ENCODE data around the gene PTPRM.

PTPRM gene

DNA sequence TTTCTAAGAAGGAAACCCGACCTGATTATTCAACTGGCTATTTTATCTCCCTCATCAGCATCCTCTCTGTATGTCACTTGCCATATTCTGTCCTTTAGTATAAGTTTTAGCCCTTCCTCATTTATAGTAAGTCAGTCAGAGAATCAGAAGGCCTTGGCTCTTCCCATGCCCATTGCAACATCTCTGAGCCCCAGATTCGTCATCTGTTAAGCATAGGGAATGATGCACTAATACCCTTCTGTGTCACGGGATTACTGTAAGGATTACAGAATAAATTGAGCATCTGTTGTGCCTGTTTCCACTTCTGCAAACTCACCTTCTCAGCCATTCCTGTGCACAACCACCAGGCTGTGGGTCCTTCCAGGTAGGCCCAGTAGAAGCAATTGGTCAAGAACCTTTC lies 784.0 kb downstream of the PTPRM start:
- no peak overlapping the region for H3K4me3 ChIP-seq (ENCODE audit: low read length)
- TF ChIP-seq, protein P1, sequence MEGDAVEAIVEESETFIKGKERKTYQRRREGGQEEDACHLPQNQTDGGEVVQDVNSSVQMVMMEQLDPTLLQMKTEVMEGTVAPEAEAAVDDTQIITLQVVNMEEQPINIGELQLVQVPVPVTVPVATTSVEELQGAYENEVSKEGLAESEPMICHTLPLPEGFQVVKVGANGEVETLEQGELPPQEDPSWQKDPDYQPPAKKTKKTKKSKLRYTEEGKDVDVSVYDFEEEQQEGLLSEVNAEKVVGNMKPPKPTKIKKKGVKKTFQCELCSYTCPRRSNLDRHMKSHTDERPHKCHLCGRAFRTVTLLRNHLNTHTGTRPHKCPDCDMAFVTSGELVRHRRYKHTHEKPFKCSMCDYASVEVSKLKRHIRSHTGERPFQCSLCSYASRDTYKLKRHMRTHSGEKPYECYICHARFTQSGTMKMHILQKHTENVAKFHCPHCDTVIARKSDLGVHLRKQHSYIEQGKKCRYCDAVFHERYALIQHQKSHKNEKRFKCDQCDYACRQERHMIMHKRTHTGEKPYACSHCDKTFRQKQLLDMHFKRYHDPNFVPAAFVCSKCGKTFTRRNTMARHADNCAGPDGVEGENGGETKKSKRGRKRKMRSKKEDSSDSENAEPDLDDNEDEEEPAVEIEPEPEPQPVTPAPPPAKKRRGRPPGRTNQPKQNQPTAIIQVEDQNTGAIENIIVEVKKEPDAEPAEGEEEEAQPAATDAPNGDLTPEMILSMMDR (conservative IDR thresholded peaks at IDR 0.05; ENCODE audit: low read depth, low read length): no peak
- no peak for DNase-seq (ENCODE audit: low read depth)

DNA sequence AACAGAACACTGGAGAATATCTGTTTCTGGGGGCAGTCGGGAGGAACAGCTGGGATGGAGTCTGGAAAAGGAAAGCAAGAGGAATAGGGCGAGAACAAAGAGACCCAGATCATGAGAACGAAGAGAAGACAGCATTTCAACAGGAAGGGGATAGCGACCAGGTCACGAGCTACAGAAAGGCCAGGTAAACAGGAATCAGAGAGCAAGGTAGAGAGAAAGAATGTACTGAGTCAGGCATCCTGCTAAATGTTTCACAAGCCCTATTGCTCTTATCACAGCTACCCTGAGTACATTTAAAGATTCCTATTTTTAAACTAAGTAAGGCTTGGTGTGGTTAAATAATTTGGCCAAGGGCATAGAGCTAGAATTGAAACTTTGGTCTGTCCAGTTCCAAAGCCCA lies 787.2 kb downstream of the PTPRM start:
- no peak overlapping the region for H3K4me3 ChIP-seq (ENCODE audit: low read length)
- no peak for DNase-seq (ENCODE audit: low read depth)
- TF ChIP-seq, protein P1 (conservative IDR thresholded peaks at IDR 0.05; ENCODE audit: low read depth, low read length): no peak

DNA sequence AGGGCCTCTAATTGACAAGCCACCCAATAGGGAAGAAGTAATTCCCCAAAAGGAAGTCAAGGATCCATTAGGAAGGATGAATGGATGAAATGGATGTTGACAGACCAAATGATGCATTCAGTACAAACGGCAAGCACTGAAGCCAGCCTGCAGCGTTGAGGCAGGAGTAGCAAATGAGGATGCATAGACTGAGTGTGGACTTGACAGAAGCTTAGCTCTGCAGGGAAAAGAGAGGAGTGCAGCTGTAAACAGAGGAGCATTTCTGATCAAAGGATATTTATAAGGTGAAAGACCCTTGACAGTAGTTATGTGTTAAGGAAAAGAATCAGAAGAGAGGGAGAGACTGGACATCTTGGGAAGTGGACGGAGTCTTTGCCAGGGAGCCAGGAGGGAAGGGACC lies 788.9 kb downstream of the PTPRM start:
- no peak for DNase-seq (ENCODE audit: low read depth)
- no peak overlapping the region for H3K4me3 ChIP-seq (ENCODE audit: low read length)
- TF ChIP-seq, protein P1 (conservative IDR thresholded peaks at IDR 0.05; ENCODE audit: low read depth, low read length): no peak

DNA sequence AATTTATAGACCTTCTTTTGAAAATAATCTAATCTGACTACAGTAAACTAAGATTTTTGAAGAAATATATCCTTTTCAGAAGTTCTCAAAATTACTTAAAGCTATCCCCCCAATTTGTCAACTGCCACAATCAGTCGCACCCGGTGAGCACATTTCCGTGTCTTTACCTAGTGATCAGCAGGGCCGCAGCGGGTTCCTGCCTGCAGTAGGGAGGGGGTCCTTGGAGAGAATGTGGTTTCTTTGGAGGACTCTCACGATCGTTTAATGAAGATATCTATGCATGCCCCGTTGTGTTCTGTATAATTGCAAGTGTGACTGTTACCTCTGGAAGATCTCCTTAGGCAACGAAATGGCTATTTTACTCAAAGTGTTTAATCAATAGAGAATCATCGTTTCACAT lies 790.2 kb downstream of the PTPRM start:
- no peak overlapping the region for H3K4me3 ChIP-seq (ENCODE audit: low read length)
- TF ChIP-seq, protein P1 (conservative IDR thresholded peaks at IDR 0.05; ENCODE audit: low read depth, low read length): no peak
- no peak for DNase-seq (ENCODE audit: low read depth)

DNA sequence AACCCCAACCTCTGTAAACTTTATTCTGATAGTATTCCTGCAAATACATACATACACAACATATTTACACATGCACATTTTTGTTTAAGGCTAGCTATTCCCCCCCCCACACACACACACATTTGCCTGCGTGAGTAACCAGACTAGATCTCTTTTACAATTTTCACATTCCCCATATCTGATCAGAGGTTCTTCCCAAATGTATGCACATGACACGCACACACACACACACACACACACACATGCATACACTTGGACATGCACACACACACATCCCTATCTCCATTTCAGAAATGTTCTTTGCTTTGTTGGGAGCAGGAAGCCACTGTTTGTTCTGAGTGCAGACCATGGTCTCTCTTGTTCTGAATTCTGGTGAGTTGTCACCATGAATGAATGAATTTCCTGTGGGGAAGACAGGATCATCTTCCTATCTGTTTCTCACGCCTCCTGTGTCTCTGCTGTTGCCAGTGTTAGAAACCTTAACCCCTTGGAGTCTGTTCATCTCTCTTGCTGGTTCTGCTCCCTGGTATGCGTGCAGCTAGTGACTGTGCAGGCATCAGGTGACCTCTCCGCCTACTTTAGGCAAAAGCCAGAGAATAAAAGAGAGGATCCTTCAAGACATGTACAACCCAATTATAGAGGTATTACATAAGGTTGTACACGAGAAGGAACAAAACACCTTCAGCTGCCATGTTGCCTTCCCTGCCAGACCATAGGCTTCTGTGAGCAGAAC lies 791.1 kb downstream of the PTPRM start:
- TF ChIP-seq, protein P1 (conservative IDR thresholded peaks at IDR 0.05; ENCODE audit: low read depth, low read length): no peak
- no peak overlapping the region for H3K4me3 ChIP-seq (ENCODE audit: low read length)
- DNase-seq (ENCODE audit: low read depth): no peak

DNA sequence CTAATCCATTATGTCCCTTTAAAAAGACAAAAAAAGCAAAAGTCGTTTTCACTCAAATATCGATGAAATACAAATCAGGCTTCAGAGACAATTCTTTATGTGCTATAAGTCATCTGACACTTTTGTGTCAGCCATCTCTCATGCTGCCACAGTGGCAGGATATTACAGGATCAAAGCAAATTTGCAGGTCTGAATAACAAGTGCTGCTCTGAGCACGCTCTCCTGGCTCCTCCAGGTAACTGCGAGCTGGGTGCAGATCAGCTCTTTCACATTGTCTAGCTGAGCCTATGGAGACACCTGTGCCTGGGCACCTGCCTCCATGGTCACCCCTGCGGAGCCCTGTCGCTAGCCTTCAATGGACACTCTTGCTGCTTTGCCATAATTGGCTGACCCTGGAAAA lies 792.0 kb downstream of the PTPRM start:
- TF ChIP-seq, protein P1 (conservative IDR thresholded peaks at IDR 0.05; ENCODE audit: low read depth, low read length): no peak
- no peak for DNase-seq (ENCODE audit: low read depth)
- no peak overlapping the region for H3K4me3 ChIP-seq (ENCODE audit: low read length)

DNA sequence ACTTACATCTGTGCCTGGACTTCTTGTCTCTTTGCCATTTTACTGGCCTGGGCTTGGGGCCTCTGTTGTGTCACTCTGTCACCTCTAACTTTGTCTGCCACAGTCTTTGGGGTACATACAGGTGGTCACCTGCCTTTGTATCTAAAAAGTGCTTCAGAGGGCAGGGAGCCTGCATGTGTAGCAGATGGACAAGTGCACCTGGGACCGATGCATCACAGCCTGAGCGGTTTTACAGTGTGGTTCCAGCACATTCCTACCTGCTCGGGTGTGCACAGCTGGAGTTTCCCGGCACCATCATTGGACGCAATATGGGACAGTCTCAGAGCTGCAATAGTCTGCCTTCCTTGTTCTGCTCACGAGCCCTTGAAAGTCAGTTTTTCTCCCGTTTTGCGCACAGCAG lies 792.4 kb downstream of the PTPRM start:
- TF ChIP-seq, protein P1 (conservative IDR thresholded peaks at IDR 0.05; ENCODE audit: low read depth, low read length): no peak
- no peak overlapping the region for H3K4me3 ChIP-seq (ENCODE audit: low read length)
- no peak for DNase-seq (ENCODE audit: low read depth)
